Activated T-cell treated with anti-CD3 and anti-CD28 coated beads for 48 hours (primary cell): Measurements from ENCODE around the gene TTLL4.
"Not testable (repeated sequence)": the region's sequence is repeated elsewhere in the genome, so short reads cannot be mapped to it uniquely, and the experiment has no call there.

Experiments
- DNase-seq: peaks from one replicate; pipeline ENCODE4 v3.0.0-alpha.2; 2020; ENCODE audit warnings: low read depth

TTLL4 gene

GRCh38 chr2:218710687-218711549 is at the start of gene TTLL4:
Gene TTLL4, plus strand, starts transcription at chr2:218710835. Its CDS starts 26,842 bp downstream, at chr2:218737677.
- peak; percentile 97 for DNase-seq

GRCh38 chr2:218662377-218662776 is 48.3 kb upstream of the TTLL4 start:
- DNase-seq, result no peak

- DNase-seq, result no peak
Measured at GRCh38 chr2:218662827-218663226, 47.8 kb upstream of the TTLL4 start.

GRCh38 chr2:218663901-218664300 is 46.7 kb upstream of the TTLL4 start:
- no peak for DNase-seq

GRCh38 chr2:218664653-218665052 is 46.0 kb upstream of the TTLL4 start:
- DNase-seq, result no peak

- DNase-seq, result no peak
Measured at GRCh38 chr2:218671097-218671653, 39.5 kb upstream of the TTLL4 start.

- peak; percentile 79 for DNase-seq
Measured at GRCh38 chr2:218671654-218672566, 38.7 kb upstream of the TTLL4 start, which contains the start of the genes RNF25 and STK36. Gene RNF25, minus strand, starts transcription at chr2:218672002. Its CDS starts 32 bp downstream, at chr2:218671970. Gene STK36, plus strand, starts transcription at chr2:218672086. Its CDS starts 744 bp downstream, at chr2:218672830.

GRCh38 chr2:218679119-218679518 is 31.5 kb upstream of the TTLL4 start:
- DNase-seq, result no peak

- no peak for DNase-seq
Measured at GRCh38 chr2:218680061-218680460, 30.6 kb upstream of the TTLL4 start.

- not testable (repeated sequence) for DNase-seq
Measured at GRCh38 chr2:218687400-218688060, 23.1 kb upstream of the TTLL4 start.

- DNase-seq, result no peak
Measured at GRCh38 chr2:218691234-218691633, 19.4 kb upstream of the TTLL4 start.

- DNase-seq, result no peak
Measured at GRCh38 chr2:218694405-218695145, 16.1 kb upstream of the TTLL4 start.

GRCh38 chr2:218698885-218699284 is 11.8 kb upstream of the TTLL4 start:
- DNase-seq, result no peak

GRCh38 chr2:218701806-218702205 is 8.8 kb upstream of the TTLL4 start:
- DNase-seq, result no peak

- no peak for DNase-seq
Measured at GRCh38 chr2:218703341-218703740, 7.3 kb upstream of the TTLL4 start.

- no peak for DNase-seq
Measured at GRCh38 chr2:218708086-218708485, 2.5 kb upstream of the TTLL4 start.

- DNase-seq, result no peak
Measured at GRCh38 chr2:218709908-218710307, 727 bp upstream of the TTLL4 start.

- DNase-seq, result no peak
Measured at GRCh38 chr2:218710334-218710686, 325 bp upstream of the TTLL4 start.

- no peak for DNase-seq
Measured at GRCh38 chr2:218711550-218711929, 905 bp downstream of the TTLL4 start.

GRCh38 chr2:218713922-218714321 is 3.3 kb downstream of the TTLL4 start:
- no peak for DNase-seq

GRCh38 chr2:218716070-218716469 is 5.4 kb downstream of the TTLL4 start:
- DNase-seq, result no peak
